ENCODE measurements around the gene ALG14.
"Not testable (repeated sequence)": the region's sequence is repeated elsewhere in the genome, so short reads cannot be mapped to it uniquely, and the experiment has no call there.

Gene ALG14

GRCh38 chr1:95005584-95005983 lies 67.2 kb downstream of the ALG14 start:
- no peak for DNase-seq

- no peak for DNase-seq
Observed at GRCh38 chr1:95004013-95004412, 68.7 kb downstream of the ALG14 start.

- no peak for DNase-seq
Observed at GRCh38 chr1:95003433-95003738, 69.4 kb downstream of the ALG14 start.

GRCh38 chr1:95002540-95003432 lies 70.0 kb downstream of the ALG14 start:
- DNase-seq = no peak

- no peak for DNase-seq
Observed at GRCh38 chr1:95002164-95002539, 70.6 kb downstream of the ALG14 start.

- no peak for DNase-seq
Observed at GRCh38 chr1:94999456-95000131, 73.2 kb downstream of the ALG14 start.

- DNase-seq = no peak
Observed at GRCh38 chr1:94998748-94999147, 74.0 kb downstream of the ALG14 start.

- DNase-seq = no peak
Observed at GRCh38 chr1:94998114-94998513, 74.6 kb downstream of the ALG14 start.

GRCh38 chr1:94995536-94995935 lies 77.2 kb downstream of the ALG14 start:
- DNase-seq = not testable (repeated sequence)

GRCh38 chr1:94994805-94995204 lies 77.9 kb downstream of the ALG14 start:
- no peak for DNase-seq

- DNase-seq = no peak
Observed at GRCh38 chr1:94993931-94994645, 78.7 kb downstream of the ALG14 start.

GRCh38 chr1:94992863-94993563 lies 79.7 kb downstream of the ALG14 start:
- no peak for DNase-seq

GRCh38 chr1:94992161-94992560 lies 80.6 kb downstream of the ALG14 start:
- no peak for DNase-seq

GRCh38 chr1:94989911-94990473 lies 82.8 kb downstream of the ALG14 start:
- DNase-seq = no peak

GRCh38 chr1:94989398-94989797 lies 83.4 kb downstream of the ALG14 start:
- DNase-seq = no peak

- DNase-seq = no peak
Observed at GRCh38 chr1:94988356-94988755, 84.4 kb downstream of the ALG14 start.

- no peak for DNase-seq
Observed at GRCh38 chr1:94986783-94987182, 86.0 kb downstream of the ALG14 start.

GRCh38 chr1:94983171-94983739 lies 89.5 kb downstream of the ALG14 start:
- DNase-seq = no peak

GRCh38 chr1:94982398-94982797 lies 90.4 kb downstream of the ALG14 start:
- DNase-seq = no peak

- DNase-seq = no peak
Observed at GRCh38 chr1:94981575-94981973, 91.2 kb downstream of the ALG14 start.

GRCh38 chr1:94980582-94981574 lies 91.9 kb downstream of the ALG14 start:
- no peak for DNase-seq
